HG03460 (cell line): Measurements from ENCODE around the gene GALNT16.
A peak's percentile ranks its signal among the peaks of the same experiment; 100 is the strongest.

Experiments
- ATAC-seq: cut with Tn5 transposase; IDR thresholded peaks from one replicate; pipeline ENCODE4 v1.9.1; 2021; ENCODE audit not compliant: unreplicated experiment

GALNT16 gene

DNA sequence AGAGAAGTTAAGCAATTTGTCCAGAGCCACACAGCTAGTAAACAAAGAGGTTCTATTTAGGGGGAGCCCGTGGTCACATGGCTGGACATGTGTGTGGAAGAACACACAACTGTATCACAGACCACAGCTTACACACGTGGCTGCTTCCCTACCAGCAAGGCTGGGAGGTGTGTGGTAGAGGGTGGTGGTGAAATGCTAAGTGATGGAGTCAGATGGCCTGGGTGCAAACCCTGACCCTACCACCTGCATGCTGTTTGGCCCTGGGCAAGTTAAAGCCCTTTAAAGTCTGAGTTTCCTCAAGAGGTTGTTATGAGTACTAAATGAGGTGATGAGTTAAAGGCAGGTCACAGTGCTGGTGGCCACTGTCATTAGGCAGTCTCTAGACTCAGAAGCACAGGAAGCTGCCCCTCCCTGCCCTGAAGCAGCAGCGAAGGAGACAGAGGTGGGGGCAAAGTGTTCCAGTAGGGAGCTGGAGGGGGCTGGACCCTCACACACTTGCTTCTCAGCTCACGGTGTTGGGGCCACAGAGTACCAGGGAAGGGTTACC, 73.9 kb downstream of the GALNT16 start:
- ATAC-seq = no peak

DNA sequence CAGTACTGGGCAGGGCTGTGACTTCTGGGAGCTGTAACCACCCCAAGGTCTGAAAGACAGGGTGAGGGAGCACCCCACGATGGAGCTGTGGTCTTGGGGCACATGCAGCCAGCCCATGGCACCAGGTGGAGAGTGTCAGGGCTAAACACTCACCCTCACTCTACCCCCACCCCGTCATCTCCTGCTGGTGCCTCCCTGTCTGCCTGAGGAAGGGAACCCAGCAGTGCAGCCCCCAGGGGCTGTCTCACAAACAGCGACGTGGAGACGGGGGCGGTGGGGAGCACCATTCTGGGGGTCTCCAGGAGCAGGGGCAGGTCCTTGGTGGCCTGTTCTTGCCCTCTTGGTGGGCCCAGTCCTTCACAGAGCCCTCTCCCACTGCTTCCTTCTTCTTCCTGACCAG, 74.6 kb downstream of the GALNT16 start:
- ATAC-seq = no peak

DNA sequence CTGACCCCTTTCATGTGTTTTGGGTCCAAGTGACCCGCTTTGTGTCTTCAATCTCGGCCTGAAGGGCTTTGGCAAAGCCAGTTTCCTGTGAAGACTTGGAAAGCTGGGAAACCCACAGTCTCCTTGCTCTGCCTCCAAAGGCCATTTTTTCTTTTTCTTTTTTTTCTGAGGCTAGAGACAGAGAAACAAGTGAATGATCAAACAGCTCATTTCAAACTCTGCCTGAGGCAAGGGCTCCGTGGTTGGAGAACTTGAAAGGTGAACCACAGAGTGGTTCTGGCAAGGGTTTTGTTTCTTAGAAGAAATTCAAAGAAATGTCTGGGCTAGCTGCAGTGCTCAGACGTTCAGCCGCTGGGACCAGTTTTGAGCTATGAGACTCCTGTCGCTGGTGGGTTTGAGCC, 75.4 kb downstream of the GALNT16 start:
- ATAC-seq = no peak

- ATAC-seq = no peak
Measured at GRCh38 chr14:69337984-69338383, 78.0 kb downstream of the GALNT16 start.

DNA sequence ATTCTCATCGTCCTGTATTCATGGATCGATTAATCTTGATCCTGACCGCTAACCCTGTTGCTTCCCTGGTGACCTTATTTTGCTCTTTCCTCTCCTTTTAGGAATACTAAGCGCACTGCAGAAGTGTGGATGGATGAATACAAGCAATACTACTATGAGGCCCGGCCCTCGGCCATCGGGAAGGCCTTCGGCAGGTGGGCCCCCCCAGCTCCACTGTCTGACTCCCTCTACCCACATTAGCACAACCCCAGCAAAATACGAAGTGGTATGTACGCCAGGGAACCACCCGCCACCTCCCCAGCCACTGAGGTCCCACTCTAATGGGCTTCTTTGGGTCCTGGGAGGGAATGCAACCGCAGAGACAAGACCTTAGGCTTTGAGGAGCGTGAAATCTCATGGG, 79.5 kb downstream of the GALNT16 start:
- no peak for ATAC-seq

GRCh38 chr14:69342928-69343525, 83.1 kb downstream of the GALNT16 start:
- ATAC-seq = no peak

- no peak for ATAC-seq
Measured at GRCh38 chr14:69344171-69344570, 84.2 kb downstream of the GALNT16 start.

GRCh38 chr14:69345402-69345801, 85.4 kb downstream of the GALNT16 start:
- ATAC-seq = no peak

DNA sequence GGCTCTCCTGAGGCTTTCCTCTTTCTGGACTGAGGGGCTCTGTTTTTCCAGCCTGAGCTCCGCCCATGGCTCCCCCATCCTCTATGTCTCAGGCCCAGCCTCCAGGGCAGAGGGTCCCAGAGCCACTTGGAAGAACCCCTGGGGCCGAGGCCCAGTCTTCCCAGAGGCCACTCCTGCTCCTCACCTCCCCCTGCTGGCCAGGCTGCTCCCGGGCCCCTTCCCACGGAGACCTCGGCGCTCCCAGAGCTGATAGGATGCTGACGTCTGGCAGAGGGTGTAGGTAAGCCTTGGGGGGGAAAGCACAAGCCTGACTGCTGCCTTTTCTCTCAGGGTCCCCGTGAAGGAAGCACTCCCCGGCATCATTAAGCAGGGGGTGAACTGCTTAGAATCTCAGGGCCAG, 86.8 kb downstream of the GALNT16 start:
- no peak for ATAC-seq

DNA sequence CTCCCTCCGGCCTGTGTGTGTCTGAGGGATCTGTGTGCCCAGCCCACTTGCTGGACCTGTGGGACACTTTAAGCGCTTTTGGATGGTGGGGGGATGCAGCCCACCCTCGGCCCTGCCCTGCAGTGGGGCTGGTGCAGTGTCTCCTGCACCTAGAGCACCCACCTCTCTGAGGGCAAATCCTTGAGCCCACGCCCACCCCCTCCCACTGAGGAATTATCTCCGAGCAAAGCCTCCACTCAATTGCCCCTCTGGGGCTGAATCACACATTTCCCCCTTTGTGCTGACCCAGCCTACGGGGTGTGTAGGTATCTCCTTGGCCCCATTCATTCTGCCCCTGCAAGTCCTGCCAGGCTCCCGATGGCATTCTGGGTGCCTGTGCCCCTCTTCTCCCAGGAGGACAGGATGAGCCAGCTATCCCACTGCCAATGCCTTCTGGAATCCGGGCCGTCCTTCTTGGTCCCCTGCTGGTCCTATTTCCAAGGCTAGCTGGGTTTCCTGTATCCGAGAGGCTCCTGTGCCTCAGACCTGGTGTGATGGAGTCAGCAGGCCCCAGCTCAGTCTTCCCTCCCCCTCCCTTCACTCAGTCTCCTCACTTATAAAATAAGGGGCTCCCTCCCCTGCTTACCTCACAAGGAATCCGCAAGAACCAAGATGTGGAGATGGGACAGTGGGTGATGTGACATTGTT, 89.3 kb downstream of the GALNT16 start:
- no peak for ATAC-seq

GRCh38 chr14:69350892-69351291, 90.9 kb downstream of the GALNT16 start:
- no peak for ATAC-seq

DNA sequence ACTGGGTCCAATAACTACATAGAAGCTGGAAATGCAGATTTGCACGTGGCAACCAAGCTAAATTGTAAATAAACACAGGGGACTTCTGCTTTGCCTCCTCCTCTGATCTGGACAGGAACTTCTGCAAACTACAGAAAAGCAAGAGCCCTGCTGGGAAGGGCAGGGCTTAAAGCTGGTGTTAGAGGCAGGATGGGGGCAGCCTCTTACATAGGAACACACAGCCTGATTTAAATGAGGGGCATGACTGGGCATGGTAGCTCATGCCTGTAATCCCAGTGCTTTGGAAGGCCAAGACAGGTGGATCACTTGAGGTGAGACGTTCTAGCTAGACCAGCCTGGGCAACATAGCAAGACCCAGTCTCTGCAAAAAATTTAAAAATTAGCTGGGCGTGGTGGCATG, 91.4 kb downstream of the GALNT16 start:
- no peak for ATAC-seq

DNA sequence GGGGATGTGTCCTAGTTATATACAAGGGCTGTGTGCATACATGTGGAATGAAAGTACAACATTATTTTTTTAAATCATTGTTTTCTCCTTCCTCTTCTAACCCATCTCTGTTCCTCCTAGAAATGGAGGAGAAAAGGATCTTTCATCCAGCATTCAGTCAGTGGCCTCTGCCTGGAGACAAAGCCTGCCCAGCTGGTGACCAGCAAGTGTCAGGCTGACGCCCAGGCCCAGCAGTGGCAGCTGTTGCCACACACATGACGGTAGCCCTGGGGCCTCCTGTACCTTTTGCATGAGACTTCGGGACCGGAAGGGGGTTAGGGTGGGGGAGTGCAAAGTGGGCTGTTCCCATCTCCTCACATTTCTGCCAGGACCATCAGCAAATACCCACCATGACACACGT, 92.0 kb downstream of the GALNT16 start:
- no peak for ATAC-seq

GRCh38 chr14:69353168-69353567, 93.2 kb downstream of the GALNT16 start:
- ATAC-seq = no peak

DNA sequence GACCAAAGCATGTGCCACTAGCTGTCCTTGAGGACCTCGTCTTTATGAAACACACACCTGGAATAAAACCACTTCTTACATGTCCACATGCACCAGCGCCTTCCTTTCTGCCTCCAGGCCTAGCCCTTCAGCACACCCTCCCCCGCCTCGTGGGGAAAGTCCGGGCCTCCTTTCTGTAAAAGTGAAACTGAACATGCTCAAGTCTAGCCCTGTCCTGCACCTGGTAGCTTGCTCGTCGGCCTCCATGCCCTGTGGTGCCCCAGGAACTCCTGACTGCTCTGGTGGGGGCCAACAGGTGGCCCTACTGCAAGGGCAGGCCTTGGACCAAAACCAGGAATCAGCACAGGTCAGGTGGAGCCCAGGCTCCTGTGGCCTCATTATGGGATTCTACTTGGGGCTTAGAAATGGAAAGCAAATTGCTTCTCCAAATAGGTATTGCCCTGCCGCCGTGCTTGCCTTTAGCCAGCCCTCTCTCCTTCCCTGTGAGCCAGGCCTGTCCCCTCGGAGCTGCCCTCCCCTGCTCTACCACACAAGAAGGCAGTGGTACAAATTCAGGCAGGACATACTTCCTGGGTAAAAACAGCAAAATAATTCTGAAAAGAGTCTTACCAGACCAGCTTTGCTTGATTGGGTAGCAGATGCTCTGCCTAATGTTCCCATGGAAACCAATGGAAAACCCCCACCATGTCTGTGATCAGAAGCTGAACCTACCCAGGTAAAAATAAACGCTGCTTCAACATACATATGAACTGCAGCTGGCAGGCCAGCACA, 94.6 kb downstream of the GALNT16 start:
- peak; percentile 89 for ATAC-seq

DNA sequence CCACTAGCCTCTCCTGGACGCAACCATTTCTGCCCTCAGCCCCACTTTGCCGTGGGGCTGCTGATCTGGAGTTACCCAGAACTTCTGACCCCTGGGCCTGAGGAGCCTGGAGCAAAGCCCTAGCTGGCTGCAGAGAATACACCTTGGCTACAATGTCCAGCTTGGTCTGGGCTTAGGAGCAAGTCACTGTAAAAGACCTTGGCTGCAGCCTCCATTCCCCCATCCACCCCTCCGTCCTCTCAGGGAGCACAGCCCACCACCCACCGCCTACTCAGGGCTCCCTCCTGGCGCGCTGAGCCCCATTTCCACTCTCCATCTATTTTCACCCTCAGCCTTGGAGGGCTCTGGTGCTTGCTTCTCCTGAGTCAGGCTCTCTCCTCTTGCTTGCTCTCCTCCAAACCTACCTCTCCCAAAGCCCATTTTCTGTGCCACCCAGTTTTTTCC, 95.2 kb downstream of the GALNT16 start:
- ATAC-seq = no peak

DNA sequence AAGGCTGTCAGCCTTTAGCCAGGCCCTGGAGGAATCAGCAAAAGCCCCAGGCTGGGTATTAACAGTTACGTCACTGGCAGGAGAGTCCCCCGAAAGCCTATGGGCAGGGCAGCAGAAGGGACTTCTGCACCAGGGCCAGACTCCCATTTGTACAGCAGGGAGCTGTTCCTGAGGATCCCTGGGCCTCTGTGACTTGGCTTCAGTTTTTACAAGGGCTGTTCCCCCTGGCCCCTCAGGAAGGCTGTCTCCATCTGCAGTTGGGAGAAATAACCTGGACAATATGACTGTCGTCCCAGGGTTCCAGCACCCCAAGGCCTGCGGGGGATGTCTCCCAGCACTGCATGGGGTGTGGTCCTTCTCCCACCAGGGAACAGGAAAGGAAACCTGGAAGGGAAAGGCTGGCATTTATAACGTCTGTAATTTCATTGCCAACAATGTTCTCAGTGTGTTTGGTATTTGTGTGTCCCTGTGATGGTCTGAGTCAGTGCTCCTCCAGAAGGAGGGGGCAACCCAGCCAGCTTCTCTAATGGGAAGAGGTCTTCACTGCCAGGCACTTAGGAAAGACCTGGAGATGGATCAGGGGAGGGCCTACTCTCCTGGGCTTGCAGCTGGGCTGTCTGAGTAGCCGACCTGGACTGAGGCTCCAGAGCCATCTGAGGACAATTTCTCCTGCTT, 95.8 kb downstream of the GALNT16 start:
- ATAC-seq = no peak

GRCh38 chr14:69356903-69357543, 97.1 kb downstream of the GALNT16 start:
- no peak for ATAC-seq

DNA sequence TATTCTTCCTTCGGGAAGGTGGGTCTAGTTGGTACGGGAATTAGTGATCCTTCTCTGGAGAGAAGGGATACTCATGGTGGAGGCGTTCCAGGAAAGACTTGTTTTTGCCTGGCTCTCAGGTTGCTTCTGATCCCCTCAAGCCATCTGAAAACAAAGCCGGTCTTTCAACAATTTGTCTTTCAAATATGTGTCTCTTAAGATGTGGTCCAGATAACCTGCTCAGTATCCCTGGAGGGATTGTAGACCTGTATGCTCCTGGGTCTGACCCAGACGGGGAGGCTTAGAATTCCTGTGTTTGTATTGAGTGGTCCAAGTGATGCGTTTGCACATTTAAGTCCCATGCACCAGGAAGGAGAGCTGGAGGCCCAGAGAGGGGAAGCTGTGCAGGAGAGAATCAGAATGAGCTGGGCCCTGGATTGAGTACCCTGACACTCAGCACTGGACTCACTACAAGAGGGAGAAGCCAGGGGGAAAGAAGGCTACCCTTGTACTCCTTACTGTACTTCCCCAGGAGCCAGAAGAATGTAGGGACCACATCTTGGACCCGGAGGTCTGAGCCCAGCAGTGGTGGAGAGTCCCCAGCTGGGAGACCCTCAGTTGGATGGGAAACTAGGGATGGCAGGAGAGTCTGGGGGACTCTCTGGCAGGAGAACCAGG, 97.7 kb downstream of the GALNT16 start:
- no peak for ATAC-seq

GRCh38 chr14:69358233-69358963, 98.4 kb downstream of the GALNT16 start:
- no peak for ATAC-seq
